GM18502 (cell line): ENCODE results near the gene METTL27.
"Not testable (repeated sequence)": the region's sequence is repeated elsewhere in the genome, so short reads cannot be mapped to it uniquely, and the experiment has no call there.

Source experiments
- ATAC-seq: cut with Tn5 transposase; IDR thresholded peaks from one replicate; pipeline ENCODE4 v1.9.1; 2021; ENCODE audit warnings: mild to moderate bottlenecking; ENCODE audit not compliant: unreplicated experiment, poor library complexity

Gene METTL27

DNA sequence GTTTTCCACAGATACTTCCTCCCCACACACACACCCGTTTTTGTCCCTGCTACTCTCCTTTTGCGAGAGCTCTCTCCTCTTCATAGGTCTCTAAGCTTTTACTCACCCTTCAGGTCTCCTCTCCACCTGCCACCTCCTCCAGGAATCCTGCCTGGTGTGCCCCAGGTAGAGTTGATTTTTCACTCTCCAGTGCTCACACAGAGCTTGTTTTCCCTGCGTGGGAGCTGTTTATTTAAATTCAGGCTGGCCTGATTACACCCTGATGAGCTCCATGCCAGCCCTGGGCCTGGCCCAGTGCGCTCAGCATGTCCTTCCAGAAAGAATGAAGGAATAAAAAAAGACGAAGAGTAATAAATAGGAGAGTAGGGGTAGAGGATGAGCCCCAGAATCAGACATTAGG, 19.1 kb downstream of the METTL27 start:
- ATAC-seq, result no peak

DNA sequence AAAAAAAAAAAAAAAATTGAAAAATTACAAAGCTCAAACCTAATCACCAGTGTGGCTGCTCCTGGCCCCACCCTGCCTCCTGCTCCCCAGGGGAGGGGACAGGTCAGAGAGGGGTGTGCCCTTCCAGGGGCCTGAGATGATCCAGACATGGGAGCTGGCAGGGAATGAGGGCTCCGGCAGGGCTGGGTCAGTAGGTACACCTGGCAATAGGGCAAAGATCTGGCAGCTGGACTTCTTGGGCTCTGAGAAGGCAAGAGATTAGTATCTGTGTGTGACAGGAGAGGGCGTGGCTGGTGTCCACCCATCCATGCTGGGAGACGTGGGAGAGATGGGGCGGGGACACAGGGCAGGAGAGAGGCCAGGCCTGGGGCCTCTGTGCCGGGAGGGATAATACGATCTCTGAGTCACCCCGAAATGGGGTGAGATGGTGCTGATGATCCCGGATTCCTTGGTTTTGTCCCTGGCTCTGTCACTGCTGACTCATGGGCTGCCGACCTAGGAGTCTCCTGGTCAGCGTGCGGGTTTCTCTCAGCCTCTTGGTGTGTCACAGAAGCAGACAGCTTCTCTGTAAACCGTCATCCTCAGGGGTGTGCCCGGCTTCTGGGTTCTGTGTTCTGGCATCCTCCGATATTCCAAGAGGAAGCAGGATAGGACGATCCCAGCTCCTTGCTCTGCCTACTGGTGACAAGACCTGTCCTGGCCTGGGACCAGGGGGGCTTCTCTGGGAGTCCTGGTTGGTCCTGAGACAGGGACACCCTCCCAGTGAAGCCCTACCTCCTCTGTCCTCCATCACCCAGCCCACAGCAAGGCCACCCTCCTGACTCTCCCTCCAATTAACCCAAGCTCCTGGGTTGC, 19.8 kb downstream of the METTL27 start:
- no peak for ATAC-seq

DNA sequence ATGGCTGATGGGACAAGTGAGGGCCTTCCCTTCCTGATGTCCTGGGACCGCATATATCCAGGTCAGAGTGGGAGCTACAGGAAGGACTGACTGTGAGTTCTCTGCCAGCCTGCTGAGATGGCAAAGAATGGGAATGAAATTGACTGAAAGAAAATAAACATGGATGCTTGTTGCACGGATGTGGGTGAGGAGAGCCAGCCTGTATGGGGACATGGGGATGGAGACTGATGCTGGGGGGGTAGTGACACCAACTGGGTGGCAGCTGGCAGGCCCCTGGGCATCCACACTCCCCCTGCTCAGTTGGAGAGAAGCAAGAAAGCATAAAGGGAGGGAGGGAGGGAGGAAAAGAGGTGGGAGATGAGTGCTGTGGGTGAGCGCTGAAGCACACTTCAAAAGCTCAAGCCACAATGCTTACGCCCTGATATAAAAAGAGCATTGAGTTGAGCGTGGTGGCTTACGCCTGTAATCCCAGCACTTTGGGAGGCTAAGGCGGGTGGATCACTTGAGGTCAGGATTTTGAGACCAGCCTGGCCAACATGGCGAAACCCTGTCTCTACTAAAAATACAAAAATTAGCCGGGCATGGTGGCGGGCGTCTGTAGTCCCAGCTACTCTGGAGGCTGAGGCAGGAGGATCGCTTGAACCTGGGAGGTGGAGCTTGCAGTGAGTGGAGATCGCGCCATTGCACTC, 20.6 kb downstream of the METTL27 start:
- not testable (repeated sequence) for ATAC-seq

DNA sequence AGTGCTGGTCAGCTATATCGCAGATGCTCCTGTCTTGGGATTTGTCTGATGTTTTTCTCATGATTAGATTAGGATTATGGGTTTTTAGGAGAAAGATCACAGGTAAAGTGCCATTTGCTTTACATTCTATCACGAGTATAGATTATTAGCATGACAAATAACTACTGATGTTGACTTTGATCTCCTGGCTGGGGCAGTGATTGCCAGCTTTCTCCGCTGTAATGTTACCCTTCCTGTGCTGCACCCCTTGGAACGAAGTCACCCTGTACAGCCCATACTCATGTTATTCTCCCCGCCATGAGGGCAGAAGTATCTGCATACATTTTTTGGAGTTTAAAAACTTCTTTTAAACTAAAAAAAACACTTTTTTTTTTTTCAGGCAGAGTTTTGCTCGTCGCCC, 22.3 kb downstream of the METTL27 start:
- ATAC-seq, result no peak

DNA sequence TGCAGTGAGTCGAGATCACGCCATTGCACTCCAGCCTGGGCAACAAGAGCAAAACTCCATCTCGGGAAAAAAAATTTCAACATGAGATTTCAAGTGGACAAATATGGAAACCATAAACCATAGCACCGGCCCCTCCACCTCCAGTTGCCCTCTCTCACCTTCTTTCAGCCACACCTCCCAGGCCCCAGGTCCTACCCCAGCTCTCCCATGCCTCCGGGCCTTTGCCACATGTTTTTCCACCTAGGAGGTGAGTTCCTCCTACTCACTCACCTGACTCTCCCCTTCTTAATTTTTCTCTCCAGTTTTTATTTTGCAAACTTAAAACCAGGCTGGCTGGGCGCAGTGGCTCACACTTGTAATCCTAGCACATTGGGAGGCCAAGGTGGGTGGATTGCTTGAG, 25.2 kb downstream of the METTL27 start:
- no peak for ATAC-seq

DNA sequence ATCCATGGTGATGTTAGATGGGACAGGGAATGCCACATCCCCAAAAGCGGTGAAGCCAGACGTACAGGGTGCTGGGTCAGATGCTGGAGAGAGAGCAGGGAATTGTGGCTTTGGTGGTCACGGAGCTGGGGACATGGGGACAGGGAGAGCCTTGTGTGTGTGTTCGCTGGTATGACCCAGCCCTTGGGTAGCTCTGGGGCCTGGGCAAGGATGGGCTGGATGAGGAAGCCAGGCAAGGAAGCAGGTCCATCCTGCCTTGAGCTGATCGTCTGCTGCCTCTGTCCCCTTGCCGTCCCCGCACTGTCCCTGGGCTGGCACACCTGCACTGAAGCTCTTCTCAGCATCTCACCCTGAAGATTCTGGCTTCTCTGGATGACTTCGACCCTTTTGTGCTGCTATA, 26.9 kb downstream of the METTL27 start:
- no peak for ATAC-seq

DNA sequence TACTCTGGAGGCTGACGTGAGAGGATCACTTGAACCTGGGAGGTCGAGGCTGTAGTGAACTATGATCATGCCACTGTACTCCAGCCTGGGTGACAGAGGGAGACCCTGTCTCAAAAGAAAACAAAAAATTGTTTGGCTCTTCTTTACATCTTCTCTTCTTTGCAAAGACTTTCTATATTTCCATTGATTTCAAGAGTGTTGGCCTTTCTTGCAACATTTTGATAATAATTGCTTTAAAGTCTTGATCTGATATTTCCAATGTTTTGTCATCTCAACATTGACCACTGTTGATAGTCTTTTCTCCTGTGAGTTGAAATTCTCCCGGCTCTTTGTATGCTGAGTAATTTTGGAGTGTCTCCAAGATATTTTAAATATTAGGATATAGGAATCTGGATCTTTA, 29.3 kb downstream of the METTL27 start:
- ATAC-seq, result no peak

DNA sequence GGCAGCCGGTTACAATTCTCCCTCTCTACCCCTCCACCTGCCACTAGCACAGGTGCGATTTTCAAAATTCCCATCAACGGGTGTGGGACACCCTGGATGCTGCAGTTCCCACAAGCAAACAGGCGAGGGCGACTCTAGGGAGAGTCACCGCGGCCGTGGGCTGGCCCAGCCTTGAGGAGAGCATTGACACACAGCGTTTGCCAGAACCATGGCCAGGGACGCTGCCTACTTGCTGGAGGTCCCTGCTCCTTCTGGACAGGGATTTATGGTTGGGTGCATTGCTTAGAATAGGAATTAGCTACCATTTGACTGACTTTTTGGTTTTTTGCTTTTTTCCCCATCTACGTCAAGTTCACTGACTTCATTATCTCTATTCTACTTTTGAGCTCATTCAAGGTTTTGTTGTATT, 30.6 kb downstream of the METTL27 start:
- peak; percentile 55 for ATAC-seq

DNA sequence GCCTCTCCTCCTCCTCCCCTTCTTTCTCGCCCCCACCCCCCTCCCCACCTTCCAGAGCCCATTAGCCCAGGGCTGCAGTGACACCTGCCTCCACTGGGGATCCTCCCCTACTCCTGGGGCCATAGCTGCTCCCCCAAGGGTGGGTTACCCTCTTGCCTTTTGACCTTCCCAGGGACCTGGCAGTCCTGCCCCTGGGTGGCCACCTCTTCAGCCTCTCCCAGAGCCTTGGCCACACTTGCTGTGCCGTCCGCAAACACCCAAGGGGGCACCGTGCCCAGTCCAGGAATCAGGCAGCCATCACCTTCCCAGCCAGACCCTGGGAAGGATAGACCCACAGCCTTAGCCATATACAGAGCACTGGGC, 31.3 kb downstream of the METTL27 start:
- ATAC-seq, result no peak

DNA sequence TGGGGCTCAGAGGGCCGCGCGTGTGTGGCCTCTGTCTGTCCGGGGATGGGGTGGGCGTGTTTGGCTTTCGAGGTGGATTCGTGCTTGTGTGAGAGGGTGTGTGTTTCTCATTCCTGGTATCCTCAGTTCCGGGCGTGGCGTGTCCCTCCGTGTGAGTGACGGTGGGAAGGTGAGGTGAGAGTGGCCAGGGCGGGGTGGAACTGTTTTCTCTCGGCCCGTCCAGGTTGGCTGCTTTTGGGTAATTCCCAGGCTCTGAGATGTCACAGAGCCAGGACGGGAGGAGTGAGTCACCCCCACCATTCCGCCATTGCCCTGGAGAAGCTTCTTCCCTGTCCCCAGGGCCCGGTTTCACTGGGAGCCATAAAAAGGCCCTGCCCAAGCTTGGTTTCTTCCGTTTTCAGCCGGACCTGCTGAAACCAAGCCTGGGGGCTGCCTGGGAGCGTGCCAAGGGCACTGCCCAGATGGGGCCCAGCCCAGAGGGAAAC, 32.8 kb downstream of the METTL27 start:
- ATAC-seq, result no peak

DNA sequence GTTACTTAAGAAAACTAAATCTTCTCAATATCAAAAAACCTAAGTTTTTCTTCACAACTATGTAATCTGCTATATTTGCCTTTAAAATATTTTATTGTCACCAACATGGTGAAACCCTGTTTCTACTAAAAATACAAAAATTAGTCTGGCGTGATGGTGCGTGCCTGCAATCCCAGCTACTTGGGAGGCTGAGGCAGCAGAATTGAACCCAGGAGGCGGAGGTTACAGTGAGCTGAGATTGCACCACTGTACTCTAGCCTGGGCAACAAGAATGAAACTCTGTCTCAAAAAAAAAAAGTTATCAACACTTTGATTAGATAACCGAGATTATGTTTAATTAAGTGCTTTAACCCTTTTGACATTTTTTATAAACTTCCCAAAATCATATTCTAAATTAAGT, 39.9 kb downstream of the METTL27 start:
- no peak for ATAC-seq

DNA sequence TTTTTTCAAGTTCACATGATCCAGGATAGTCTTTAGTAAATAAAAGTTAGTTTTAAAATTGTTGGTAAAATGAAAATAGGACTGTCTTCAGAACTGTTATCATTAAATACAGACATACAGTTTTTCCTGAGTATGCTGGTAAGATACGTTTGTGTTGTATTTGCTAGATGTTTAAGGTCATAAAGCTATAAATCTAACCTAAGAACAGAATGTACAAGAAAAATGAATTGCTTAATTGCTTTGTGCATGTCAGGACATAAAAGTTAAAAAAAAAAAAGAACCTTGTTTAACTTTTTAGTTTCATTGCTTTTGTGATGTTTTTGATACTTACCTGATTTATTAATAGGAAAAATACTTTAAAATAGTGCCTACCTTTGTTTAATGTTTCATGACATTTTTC, 40.7 kb downstream of the METTL27 start:
- no peak for ATAC-seq

DNA sequence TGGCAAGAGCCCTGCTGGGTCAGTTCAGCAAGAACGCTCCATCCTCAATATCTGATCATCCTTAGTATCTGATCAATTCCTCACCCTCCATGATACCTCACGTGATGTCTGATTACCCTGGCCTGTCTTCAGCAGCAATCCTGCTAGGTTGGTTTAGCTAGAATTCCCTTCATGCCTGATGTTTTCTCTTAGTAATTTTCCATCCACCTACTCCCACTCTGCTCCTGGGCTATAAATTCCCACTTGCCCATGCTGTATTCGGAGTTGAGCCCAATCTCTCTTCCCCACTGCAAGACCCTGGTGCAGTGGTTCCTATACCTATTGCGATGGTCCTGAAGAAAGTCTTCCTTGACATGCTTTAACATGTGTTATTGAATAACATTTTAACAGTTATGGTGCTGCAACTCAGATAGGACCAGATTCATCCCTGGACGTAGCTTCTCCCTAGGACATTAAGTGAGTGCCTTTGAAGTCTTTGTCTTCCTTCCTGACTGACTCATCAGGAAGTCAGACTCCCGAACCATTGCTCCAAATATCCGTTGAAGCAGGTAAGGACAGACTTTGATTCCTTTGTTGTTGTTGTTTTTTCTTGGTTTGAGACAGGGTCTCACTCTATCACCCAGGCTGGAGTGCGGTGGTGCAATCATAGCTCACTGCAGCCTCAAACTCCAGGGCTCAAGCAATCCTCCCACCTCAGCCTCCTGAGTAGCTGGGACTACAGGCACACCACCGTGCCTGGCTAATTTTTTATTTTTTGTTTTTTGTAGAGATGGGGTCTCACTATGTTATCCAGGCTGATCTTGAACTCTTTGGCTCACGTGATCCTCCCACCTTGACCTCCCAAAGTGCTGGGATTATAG, 42.8 kb downstream of the METTL27 start:
- no peak for ATAC-seq

DNA sequence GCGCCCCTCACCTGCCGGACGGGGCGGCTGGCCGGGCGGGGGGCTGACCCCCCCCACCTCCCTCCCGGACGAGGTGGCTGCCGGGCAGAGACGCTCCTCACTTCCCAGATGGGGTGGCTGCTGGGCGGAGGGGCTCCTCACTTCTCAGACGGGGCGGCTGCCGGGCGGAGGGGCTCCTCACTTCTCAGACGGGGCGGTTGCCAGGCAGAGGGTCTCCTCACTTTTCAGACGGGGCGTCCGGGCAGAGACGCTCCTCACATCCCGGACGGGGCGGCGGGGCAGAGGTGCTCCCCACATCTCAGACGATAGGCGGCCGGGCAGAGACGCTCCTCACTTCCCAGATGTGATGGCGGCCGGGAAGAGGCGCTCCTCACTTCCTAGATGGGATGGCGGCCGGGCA, 45.1 kb downstream of the METTL27 start:
- not testable (repeated sequence) for ATAC-seq

DNA sequence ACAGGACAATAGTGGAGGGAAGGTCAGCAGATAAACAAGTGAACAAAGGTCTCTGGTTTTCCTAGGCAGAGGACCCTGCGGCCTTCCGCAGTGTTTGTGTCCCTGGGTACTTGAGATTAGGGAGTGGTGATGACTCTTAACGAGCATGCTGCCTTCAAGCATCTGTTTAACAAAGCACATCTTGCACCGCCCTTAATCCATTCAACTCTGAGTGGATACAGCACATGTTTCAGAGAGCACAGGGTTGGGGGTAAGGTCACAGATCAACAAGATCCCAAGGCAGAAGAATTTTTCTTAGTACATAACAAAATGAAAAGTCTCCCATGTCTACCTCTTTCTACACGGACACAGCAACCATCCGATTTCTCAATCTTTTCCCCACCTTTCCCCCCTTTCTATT, 45.7 kb downstream of the METTL27 start:
- not testable (repeated sequence) for ATAC-seq

DNA sequence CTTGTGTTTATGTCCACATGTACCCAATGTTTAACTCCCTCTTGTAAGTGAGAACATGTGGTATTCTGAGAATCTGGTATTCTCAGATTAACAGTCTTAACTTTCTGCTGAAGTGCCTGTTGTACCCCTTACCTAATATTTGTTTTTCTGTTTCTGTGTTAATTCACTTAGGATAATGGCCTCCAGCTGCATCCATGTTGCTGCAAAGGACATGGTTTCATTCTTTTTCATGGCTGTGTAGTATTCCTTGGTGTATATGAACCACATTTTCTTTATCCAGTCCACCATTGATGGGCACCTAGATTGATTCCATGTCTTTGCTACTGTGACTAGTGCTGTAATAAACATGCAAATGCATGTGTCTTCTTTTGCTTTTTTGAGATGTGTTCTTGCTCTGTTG, 47.1 kb downstream of the METTL27 start:
- not testable (repeated sequence) for ATAC-seq

DNA sequence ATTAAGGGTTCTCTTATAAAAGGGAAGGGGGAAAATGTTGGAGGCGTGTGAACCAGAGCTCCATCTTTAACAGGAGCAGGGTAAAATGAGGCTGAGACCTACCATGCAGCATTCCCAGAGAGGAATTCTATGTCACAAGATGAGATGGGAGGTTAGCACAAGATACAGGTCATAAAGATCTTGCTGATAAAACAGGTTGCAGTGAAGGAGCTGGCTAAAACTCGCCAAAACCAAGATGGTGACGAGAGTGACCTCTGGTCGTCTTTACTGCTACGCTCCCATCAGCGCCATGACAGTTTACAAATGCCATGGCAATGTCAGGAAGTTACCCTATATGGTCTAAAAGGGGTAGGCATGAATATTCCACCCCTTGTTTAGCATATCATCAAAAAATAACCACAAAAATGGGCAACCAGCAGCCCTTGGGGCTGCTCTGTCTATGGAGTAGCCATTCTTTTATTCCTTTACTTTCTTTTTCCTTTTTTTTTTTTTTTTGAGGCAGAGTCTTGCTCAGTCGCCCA, 51.1 kb downstream of the METTL27 start:
- ATAC-seq, result not testable (repeated sequence)

DNA sequence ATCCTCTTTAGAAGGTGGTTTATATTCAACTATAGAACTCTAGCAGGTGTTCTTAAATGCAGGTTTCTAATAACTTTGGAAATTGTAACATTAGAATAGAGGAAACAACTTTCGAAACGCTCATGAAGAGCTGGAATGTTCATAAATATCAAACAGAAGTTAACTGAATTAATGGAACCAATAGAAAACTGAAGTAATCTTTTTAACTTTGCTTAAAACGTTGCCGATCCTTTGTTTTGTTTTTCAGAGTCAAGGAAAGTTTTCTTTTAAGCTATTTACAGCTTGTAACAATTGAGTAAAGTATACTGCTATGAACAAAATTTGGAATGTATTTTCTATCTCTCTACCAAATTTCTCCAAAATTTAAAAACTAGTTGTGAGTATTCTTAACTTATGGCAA, 53.3 kb downstream of the METTL27 start:
- ATAC-seq, result no peak

DNA sequence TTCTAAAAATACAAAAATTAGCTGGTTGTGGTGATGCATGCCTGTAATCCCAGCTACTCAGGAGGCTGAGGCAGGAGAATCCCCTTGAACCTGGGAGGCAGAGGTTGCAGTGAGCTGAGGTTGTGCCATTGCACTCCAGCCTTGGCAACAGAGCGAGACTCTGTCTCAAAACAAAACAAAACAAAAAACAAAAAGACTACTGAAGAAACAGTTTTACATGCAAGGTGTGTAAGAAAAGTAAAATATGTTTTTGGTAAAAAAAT, 54.6 kb downstream of the METTL27 start:
- not testable (repeated sequence) for ATAC-seq

DNA sequence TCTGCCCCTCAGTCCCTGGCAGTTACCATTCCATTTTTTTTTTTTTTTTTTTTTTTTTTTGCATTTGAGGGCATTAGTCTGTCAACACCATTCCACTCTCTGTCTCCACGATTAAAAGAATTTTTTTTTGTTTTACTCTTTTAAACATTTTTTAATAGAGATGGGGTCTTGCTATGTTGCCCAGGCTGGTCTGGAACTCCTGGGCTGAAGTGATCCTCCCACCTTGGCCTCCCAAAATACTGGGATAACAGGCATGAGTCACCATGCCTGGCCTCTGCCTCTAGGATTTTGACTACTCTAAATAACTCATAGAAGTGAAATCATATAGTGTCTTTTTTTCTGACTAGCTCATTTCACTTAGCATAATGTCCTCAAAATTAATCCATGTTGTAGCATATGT, 55.7 kb downstream of the METTL27 start:
- ATAC-seq, result no peak
